Right renal cortex interstitium (tissue), 3 donors: Measurements from ENCODE around the gene FLRT1. TPM values are rescaled to one million over a fixed set of nuclear protein-coding genes. Genes with fewer than 3 reads are reported as not detected.
"Not testable (repeated sequence)": the region's sequence is repeated elsewhere in the genome, so short reads cannot be mapped to it uniquely, and the experiment has no call there.

Experiments
- DNase-seq, 3 donors: peaks; one replicate each; pipeline ENCODE4 v3.0.0-alpha.2; 2013; ENCODE audit warnings: low read depth in 3 of 3, low spot score in 2 of 3
- polyA plus RNA-seq, 3 donors: library from polyadenylated mRNA; unstranded; fragments of 120-200 nt; gene quantifications; one replicate each; pipeline ENCODE4 v1.2.1, GENCODE V29; 2013; ENCODE audit not compliant: insufficient read length in 3 of 3

The FLRT1 gene
- polyA plus RNA-seq, 3 donors, result 2.6 to 2.8 (median 2.7) TPM

DNA sequence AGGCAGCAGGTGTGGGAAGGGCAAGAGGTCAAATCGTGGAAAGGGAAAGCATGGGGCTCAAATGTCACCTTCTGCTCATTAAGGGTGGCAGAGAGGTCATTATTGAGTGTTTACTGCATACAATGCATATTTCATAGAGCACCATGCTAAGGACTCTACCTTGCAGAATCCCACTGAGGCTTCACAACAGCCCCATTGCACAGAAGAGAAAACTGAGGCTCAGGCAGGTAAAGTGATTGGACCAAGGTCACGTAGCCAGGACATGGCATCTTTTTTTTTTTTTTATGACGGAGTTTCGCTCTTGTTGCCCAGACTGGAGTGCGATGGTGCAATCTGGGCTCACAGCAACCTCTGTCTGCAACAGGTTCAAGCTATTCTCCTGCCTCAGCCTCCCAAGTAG, 7.8 kb downstream of the FLRT1 start:
- DNase-seq, result no peak

GRCh38 chr11:64044730-64045393, 9.1 kb downstream of the FLRT1 start:
- DNase-seq, result no peak

DNA sequence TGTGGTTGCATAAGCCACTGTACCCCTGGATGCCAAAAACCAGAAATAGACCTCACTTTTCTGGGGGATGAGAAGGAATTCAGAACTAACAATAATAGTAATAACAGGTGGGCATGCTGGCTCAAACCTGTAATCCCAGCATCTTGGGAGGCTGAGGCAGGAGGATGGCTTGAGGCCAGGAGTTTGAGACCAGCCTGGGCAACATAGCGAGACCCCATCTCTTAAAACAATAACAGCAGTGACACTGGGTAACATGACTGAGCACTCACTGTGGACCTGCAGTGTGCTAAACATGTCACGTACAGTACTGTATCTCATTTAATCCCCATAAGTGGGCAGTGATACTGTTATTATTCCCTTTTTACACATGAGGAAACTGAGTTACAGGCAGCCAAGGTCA, 10.0 kb downstream of the FLRT1 start:
- no peak for DNase-seq

DNA sequence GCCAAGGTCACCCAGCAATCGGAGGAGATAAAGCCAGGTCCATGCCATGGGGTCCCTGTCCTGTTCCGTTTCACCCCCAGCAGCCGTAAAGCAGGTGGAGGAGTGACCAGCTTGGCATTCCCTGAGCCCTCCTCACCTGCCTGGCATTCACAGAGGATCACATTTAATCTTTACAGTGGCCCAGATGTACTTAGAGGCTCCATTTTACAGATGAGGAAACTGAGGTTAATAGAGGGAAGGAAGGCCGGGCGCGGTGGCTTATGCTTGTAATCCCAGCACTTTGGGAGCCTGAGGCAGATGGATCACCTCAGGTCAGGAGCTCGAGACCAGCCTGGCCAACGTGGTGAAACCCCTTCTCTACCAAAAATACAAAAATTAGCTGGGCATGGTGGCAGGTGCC, 11.6 kb downstream of the FLRT1 start:
- DNase-seq, result not testable (repeated sequence)

GRCh38 chr11:64048042-64048854, 12.5 kb downstream of the FLRT1 start:
- DNase-seq, result no peak

- DNase-seq, result no peak
These were observed 13.8 kb downstream of the FLRT1 start for GRCh38 chr11:64049509-64049908.

- DNase-seq, result no peak
These were observed 15.6 kb downstream of the FLRT1 start for GRCh38 chr11:64051297-64051696.

- DNase-seq, result no peak
These were observed 16.7 kb downstream of the FLRT1 start for GRCh38 chr11:64052436-64052835.

- DNase-seq, result no peak
These were observed 17.3 kb downstream of the FLRT1 start for GRCh38 chr11:64052938-64053622.

DNA sequence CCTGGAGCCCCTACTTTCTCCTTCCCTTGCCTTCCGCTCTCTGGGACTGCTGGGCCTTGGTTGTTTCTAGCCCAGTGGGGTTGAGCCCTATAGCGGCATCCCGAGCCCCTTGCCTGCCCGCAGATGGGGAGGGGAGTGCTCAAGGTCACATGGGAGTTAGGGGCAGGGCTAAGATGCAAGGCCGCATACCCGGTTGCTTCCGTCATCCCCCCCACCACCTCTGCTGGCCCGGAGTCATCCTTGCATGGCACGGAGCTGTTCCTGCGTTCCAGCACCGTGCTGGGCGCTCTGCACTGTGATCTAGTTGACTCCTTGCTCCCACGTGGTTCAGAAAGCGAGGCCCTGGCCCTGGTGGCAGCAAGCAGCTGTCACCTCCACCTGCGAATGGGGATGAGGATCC, 18.0 kb downstream of the FLRT1 start:
- no peak for DNase-seq

GRCh38 chr11:64055077-64055476, 19.3 kb downstream of the FLRT1 start:
- no peak for DNase-seq

GRCh38 chr11:64056213-64056785, 20.6 kb downstream of the FLRT1 start:
- no peak for DNase-seq

DNA sequence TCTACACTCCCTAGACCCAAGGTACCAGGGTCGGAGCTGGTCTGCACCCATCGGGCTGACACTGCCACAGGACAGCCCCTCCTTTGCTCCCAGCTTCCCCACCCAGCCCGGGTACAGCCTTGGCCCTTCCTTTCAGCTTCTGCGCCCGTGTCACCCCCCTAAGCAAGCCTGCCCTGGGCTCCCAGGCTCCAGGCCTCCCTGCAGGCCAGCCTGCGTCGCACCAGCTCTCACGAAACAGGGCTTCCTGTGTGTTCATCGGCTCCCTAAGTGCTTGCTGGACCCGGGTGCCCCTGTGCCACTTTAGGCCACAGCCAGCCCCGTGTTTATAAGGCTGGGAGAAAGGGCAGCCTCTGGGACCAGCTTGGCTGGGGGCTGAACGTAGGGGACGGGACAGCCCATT, 21.1 kb downstream of the FLRT1 start:
- DNase-seq, result no peak

- no peak for DNase-seq
These were observed 22.2 kb downstream of the FLRT1 start for GRCh38 chr11:64057890-64058289.

GRCh38 chr11:64058494-64058893, 22.8 kb downstream of the FLRT1 start:
- DNase-seq, result no peak

- DNase-seq, result no peak
These were observed 23.8 kb downstream of the FLRT1 start for GRCh38 chr11:64059339-64060140.

DNA sequence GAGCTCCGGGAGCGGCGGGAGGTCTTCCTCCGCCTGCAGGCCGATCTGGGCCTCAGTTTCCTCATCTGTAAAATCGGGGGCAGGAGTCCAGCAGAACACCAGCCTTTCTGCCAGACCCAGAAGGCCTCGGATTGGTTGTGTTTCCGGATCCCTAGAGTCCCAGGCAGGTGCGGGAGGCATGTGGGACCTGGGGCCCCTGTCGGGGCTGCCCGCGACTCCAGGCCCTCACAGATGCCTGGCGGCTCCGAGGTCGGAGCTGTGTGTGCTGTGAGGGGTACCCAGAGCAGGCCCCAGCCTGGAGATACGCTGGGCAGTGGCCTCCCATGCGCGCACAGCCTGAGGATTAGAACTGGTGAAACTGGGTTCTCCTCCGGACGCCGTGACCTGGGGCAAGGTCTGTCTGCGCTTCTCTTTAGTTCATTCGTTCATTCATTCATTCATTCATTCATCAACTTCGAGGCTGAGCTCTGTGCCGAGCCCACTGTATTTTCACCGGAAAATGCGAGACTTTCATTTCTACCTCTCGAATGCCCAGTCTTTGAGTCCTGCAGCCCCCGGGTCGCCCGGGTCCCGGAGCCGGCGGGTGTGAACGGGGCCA, 24.6 kb downstream of the FLRT1 start:
- DNase-seq, result no peak

GRCh38 chr11:64060861-64061444, 25.2 kb downstream of the FLRT1 start:
- DNase-seq, result no peak

DNA sequence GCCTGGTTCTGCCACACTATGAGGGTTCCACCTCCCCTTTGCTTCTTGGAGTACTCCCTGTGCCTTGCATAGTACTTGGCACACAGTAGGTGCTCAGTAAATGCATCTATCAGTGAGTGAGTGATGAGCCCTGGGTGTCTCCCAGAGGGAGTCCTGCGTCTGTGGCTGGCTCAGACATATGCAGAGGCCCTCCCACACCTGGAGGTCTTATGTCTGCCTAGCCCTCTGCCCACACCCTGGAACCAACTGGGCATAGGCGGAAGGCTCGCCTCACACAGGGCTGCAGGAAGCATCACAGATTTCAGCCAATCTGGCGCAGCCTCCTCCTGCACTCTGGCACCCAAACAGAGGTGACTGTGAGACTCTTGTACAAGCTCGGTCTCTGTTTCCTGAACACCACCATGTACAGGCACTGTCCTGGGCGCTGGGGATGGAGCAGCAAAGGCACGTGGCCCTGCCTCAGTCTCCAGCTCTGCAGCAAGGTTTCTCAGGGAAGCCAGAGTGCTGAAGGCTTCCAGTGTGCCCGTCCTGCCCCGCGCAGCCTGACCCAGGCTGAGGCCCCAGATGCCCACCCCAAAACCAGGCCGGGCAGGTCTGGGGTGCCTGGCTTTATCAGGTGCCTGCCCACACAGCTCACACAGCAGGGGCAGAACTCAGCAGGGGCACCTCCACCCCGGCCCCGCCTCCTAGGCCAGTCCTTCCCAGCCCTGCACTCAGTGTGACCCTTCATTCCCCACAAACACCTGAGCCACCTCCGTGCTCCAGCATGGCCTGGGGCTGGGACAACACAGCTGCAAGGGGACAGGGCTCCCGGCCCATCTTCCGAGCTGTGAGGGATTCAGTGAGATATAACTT, 26.7 kb downstream of the FLRT1 start:
- DNase-seq, result no peak
